Fibroblast of the aortic adventitia (primary cell): Measurements from ENCODE around the gene CHAF1B. TPM values are rescaled to one million over a fixed set of nuclear protein-coding genes. Genes with fewer than 3 reads are reported as not detected.

ENCODE experiments used
- DNase-seq: peaks from one replicate; pipeline ENCODE4 v3.0.0-alpha.2; 2010; ENCODE audit warnings: low read depth
- H3K4me3 ChIP-seq: 2 replicates; pipeline ENCODE4 v1.5.1; 2011; ENCODE audit warnings: low read depth, mild to moderate bottlenecking, control low read depth, low read length, moderate library complexity
- CTCF ChIP-seq: IDR thresholded peaks from 2 replicates; pipeline ENCODE4 v1.5.1; 2011; ENCODE audit warnings: mild to moderate bottlenecking, low read length, control low read depth, inconsistent platforms; ENCODE audit not compliant: insufficient read depth
- total RNA-seq: library from RNA; depleted of rRNA; stranded (reverse); fragments of >200 nt; gene quantifications from 2 replicates; pipeline ENCODE4 v1.2.3, GENCODE V29; 2012; ENCODE audit warnings: low replicate concordance

CHAF1B gene
- total RNA-seq, 1 donor, result 7.8 TPM

DNA sequence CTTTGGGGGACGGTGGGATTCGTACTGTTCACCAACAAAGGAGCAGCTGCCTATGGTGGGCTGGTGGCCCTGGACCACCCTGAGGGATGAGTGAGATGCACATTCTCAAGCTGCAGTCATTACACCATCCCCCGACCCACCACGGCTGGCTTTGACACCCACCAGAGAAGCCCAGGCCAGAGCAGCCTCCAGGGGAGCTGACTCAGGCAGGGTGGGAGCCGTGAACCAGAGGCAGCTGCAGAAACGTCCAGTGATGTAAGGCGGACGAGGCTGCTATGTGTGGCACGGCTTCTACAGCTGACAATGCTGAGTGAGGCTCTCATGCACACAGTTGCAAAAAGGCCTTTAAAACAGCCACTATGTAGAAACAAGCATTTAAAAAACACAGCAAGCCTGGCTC lies 40.1 kb downstream of the CHAF1B start:
- no peak for TF ChIP-seq CTCF
- no peak overlapping the region for H3K4me3 ChIP-seq
- DNase-seq, result peak; percentile 49

DNA sequence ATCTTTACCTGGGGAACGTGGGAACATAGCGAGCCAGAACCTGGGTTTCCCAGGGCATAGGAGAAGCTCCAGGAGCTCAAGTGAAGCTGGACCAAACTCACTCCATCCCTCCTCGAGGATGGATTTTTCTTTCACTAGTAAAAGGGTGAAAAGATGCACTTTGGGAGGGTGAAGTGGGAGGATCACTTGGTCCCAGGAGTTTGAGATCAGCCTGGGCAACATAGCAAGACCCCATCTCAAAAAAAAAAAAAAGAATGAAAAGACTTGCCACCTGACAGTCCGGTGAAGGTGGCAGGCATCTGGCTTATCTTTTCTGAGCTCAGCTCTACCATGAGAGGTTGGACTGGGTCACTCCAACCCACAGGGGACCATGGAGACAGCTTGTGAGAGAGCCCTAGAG lies 42.3 kb downstream of the CHAF1B start:
- H3K4me3 ChIP-seq, result no peak overlapping the region

DNA sequence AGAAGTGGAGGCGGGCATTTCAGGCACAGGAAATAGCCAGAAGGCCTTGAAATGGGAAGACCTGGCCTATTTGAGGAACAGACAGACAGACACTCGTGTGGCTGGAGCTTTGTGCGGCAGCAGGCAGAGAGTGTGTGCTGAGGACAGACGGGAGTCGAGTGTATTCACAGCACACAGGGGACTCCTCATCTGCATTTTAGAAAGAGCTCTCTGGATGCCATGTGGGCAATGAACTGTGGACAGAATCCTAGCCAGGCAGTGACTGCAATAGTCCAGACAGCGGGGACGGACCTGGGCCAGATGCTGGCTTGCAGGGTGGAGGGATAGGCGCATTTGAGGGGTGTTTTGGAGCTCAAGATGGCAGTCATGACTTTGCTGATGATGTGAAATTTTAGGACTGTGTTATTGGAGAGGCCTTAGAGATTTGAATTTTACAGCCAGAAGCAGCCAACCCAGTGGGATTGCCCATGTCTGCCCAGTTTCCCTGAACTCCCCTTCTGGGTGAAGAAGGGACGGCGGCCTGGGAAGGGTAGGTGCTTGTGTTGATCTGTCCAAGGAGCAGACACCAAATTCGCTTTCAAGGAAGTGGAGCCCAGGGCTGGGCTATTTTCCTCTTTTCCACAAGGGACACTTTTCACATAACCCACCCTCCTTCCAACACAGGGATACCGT lies 43.7 kb downstream of the CHAF1B start:
- no peak for DNase-seq
- no peak for TF ChIP-seq CTCF
- no peak overlapping the region for H3K4me3 ChIP-seq

More for the DNA sequence above, 42.3 kb downstream of the CHAF1B start:
- no peak for DNase-seq
- no peak for TF ChIP-seq CTCF

GRCh38 chr21:36429947-36430546 lies 44.9 kb downstream of the CHAF1B start:
- DNase-seq, result peak; percentile 99
- H3K4me3 ChIP-seq, result peak overlapping the region; percentile 60
- TF ChIP-seq CTCF, result peak; percentile 7

DNA sequence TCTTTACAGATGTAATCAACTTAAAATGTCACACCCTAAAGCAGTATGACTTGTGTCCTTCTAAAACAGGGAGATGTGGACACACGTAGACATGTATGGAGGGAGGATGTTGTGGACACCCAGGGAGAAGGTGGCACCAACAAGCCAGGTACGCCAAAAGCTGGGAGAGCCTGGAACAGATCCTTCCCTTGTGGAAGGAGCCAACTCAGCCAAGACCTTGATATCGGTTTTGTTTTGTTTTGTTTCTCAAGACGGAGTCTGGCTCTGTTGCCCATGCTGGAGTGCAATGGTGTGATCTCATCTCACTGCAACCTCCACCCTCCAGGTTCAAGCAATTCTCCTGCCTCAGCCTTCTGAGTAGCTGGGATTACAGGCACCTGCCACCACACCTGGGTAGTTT lies 45.6 kb downstream of the CHAF1B start:
- TF ChIP-seq CTCF, result no peak
- H3K4me3 ChIP-seq, result peak overlapping the region; percentile 60

DNA sequence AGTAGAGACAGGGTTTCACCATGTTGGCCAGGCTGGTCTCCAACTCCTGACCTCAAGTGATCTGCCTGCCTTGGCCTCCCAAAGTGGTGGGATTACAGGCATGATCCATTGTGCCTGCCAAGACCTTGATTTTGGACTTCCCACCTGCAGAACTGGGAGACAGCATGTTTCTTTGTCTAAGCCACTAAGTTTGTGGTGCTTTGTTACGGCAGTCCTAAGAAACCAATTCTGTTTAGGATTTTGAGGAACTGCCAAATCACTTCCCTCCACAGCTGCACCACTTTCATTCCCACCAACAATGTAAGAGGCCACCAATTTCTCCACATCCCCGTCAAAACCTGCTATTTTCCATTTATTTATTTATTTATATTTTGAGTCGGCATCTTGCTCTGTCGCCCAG lies 46.1 kb downstream of the CHAF1B start:
- DNase-seq, result no peak
- TF ChIP-seq CTCF, result no peak
- H3K4me3 ChIP-seq, result peak overlapping the region; percentile 44

More for the DNA sequence above, 45.6 kb downstream of the CHAF1B start:
- DNase-seq, result peak; percentile 68
